BLaER1 treated with 17β-estradiol and CSF1 and Interleukin-3, amounts not matched to agents 10 nM and 100 nM (cell line): ENCODE data around the gene FGF2.

Experiments used
- H3K27ac ChIP-seq, 11 experiments: shearing (Covaris generic); formaldehyde crosslinking; 2 replicates each; pipeline ENCODE4 v1.8.1; 2022
- H3K27me3 ChIP-seq, 11 experiments: shearing (Covaris generic); formaldehyde crosslinking; 2 replicates each; pipeline ENCODE4 v1.8.1; 2022
- H3K36me3 ChIP-seq, 11 experiments: shearing (Covaris generic); formaldehyde crosslinking; 2 replicates each; pipeline ENCODE4 v1.8.1; 2022
- H3K4me1 ChIP-seq, 10 experiments: shearing (Covaris generic); formaldehyde crosslinking; 2 replicates each; pipeline ENCODE4 v1.8.1; 2022
- H3K4me2 ChIP-seq, 11 experiments: shearing (Covaris generic); formaldehyde crosslinking; 2 replicates each; pipeline ENCODE4 v1.8.1; 2022
- H3K4me3 ChIP-seq, 10 experiments: shearing (Covaris generic); formaldehyde crosslinking; 2 replicates each; pipeline ENCODE4 v1.8.1; 2022
- H3K9ac ChIP-seq, 11 experiments: shearing (Covaris generic); formaldehyde crosslinking; 2 replicates each; pipeline ENCODE4 v1.8.1; 2022
- H3K9me3 ChIP-seq, 11 experiments: shearing (Covaris generic); formaldehyde crosslinking; replicated peaks in 1 of 11; 2 replicates each; pipeline ENCODE4 v1.8.1; 2022
- H4K20me1 ChIP-seq, 11 experiments: shearing (Covaris generic); formaldehyde crosslinking; 2 replicates each; pipeline ENCODE4 v1.8.1; 2022
- Cebpa-rat ChIP-seq, 11 experiments: shearing (Covaris generic); IDR thresholded peaks; 2 replicates each; pipeline ENCODE4 v1.8.1; 2022

The FGF2 gene

DNA sequence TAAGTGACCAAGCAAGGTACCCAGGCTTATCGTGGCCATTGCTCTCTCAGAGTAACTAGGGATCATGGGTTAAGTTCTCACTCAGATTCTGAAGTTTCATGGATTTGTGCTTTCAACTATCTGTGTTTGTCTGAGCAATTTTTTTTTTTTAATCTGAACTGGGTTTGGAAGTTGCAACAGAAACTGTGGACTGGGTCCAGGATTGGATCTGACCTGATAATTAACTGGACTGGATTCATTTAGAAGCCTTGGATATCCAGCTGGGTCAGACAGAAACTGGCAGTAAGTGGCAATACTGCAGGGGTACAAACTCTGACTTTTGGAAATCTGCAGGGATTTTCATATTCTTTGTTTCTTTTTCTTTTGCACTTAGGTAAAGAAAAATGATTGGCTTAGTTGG is 38.7 kb upstream of the FGF2 start:
- no peak for TF ChIP-seq Cebpa-rat (IDR thresholded peaks at IDR 0.05)
- no peak overlapping the region for H3K4me2 ChIP-seq
- no peak overlapping the region for H3K27ac ChIP-seq
- H3K9ac ChIP-seq: no peak overlapping the region
- H3K9me3 ChIP-seq: no peaks in the 10 kb centered on the region
- H4K20me1 ChIP-seq: no peaks in the 10 kb centered on the region
- no peak overlapping the region for H3K4me3 ChIP-seq
- no peaks in the 10 kb centered on the region for H3K27me3 ChIP-seq
- H3K36me3 ChIP-seq: no peaks in the 10 kb centered on the region
- H3K4me1 ChIP-seq: no peaks in the 10 kb centered on the region

DNA sequence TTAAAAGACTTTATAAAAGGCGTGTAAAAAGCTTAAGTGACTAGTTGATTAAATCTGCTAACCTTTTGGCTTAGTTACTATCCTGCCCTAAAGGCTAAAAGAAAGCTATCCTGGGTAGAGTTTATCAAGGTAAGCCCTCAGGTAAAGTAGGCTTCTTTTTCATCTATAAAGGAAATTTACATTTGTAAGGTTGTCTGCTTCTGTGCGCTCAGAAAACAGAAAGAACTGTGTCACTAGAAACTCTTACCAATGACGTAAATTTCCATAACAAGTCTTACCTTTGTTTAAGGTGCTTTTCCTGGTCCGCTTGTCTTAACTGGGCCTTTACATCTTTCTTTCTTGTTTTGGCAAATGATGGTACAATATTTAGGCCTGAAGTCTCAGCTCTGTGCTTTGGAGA is 37.7 kb upstream of the FGF2 start:
- H3K4me1 ChIP-seq: no peaks in the 10 kb centered on the region
- no peaks in the 10 kb centered on the region for H3K9me3 ChIP-seq
- H3K27ac ChIP-seq: no peak overlapping the region
- no peak for TF ChIP-seq Cebpa-rat (IDR thresholded peaks at IDR 0.05)
- H3K27me3 ChIP-seq: no peaks in the 10 kb centered on the region
- H3K9ac ChIP-seq: no peak overlapping the region
- no peaks in the 10 kb centered on the region for H3K36me3 ChIP-seq
- H3K4me2 ChIP-seq: no peak overlapping the region
- no peak overlapping the region for H3K4me3 ChIP-seq
- H4K20me1 ChIP-seq: no peaks in the 10 kb centered on the region

DNA sequence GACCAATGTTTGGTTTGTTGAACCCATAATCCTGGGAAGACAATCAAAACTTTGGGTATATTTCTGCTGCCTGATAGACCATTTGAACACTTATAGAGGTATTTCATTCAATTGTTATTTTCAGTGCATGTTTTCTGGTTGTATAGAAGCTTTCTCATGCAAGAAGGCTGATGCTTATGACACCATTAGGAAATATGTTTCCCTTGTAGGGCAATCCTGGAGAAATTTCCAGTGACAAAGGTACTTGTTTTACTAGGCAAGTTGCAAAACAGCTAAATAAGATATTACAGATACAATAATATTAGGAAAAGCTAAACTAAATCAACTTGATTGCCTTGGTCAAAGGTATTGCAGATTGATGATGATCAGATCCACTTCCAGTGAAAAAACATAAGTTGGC is 32.8 kb upstream of the FGF2 start:
- Histone ChIP-seq H3K27me3 (no peaks in the 10 kb centered on the region), H3K27ac (no peak overlapping the region), H3K4me2 (no peak overlapping the region), H3K9me3 (no peaks in the 10 kb centered on the region), H3K4me1 (peaks cover 0 to 29% (median 6%) of the 10 kb centered on the region in 10 experiments; a peak in 9 of 20 replicates), H3K4me3 (no peak overlapping the region), H3K9ac (no peak overlapping the region), H3K36me3 (no peaks in the 10 kb centered on the region), H4K20me1 (no peaks in the 10 kb centered on the region)
- TF ChIP-seq Cebpa-rat (IDR thresholded peaks at IDR 0.05): no peak

DNA sequence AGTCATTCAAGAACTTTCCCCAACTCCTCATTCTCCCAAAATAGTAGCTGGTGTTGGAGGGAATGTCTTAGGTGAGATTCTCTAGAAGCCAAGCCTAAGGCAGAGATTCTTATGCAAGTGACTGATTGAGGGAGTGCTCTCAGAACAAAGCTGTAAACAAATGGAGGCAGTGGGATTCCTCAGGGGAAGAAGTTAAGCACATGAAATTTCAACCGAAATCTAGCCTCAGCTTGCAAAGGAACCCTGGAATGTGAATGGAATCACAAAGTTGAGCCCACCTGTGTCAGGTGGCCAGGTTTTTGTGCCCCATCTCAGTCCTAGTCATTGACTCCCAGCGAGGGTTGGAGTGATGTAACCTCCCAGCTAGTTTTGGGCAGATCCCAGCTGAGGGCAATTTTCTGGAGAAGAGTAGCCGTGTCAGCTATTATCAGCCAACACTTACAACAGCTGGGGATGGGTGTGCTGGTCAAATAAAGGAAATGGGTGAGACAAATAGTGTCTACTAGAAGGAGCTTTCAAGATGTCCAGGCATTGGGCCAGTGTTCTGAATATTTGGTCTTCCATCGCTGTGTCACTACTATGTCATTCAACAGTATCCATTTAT is 29.7 kb upstream of the FGF2 start:
- H3K9me3 ChIP-seq: no peaks in the 10 kb centered on the region
- H4K20me1 ChIP-seq: no peaks in the 10 kb centered on the region
- no peak overlapping the region for H3K27ac ChIP-seq
- no peak overlapping the region for H3K4me3 ChIP-seq
- no peaks in the 10 kb centered on the region for H3K36me3 ChIP-seq
- TF ChIP-seq Cebpa-rat (IDR thresholded peaks at IDR 0.05): no peak
- peak overlapping the region in 3 of 11 experiments; percentile 16 to 52 (median 28); a peak in 5 of 22 replicates for H3K4me2 ChIP-seq
- H3K9ac ChIP-seq: no peak overlapping the region
- peaks cover 0 to 32% (median 6%) of the 10 kb centered on the region in 10 experiments; a peak in 9 of 20 replicates for H3K4me1 ChIP-seq
- H3K27me3 ChIP-seq: no peaks in the 10 kb centered on the region

DNA sequence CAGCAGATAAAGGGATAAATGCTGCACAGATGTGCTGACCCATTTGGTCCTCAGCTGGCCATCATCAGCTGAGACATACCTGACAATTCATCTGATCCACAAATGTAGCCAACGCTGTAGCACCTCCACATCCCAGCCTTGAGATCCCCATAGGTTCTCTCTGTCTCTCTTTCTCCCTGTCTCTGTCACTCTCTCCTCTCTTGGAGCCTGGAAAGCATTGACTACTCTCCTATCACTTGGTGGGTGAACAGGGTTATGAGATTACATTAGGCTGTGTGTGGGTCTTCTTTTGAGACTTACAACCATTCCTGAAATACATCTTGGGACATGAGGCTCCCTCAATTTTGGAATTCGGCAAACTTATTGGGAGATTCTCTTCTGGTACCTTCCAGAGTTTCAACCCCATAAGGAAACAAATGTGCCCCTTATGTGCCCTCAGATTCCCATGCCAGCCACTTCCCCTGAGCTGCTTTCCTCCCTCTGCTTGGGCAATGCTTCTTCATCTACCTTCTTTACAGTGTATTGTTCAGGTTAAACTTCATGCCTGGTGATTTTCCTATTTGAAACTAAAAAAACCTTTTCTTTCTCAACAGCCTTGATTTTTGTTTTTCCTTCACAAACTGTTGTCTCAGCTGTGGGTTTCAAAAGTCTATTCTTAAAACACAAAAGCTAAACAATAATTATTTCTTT is 29.1 kb upstream of the FGF2 start:
- Histone ChIP-seq H4K20me1 (no peaks in the 10 kb centered on the region), H3K9me3 (no peaks in the 10 kb centered on the region), H3K4me1 (peaks cover 0 to 32% (median 6%) of the 10 kb centered on the region in 10 experiments; a peak in 9 of 20 replicates), H3K27me3 (no peaks in the 10 kb centered on the region), H3K4me2 (peak overlapping the region in 7 of 11 experiments; percentile 5 to 52 (median 16); a peak in 10 of 22 replicates), H3K36me3 (no peaks in the 10 kb centered on the region), H3K27ac (no peak overlapping the region), H3K4me3 (no peak overlapping the region), H3K9ac (no peak overlapping the region)
- no peak for TF ChIP-seq Cebpa-rat (IDR thresholded peaks at IDR 0.05)

DNA sequence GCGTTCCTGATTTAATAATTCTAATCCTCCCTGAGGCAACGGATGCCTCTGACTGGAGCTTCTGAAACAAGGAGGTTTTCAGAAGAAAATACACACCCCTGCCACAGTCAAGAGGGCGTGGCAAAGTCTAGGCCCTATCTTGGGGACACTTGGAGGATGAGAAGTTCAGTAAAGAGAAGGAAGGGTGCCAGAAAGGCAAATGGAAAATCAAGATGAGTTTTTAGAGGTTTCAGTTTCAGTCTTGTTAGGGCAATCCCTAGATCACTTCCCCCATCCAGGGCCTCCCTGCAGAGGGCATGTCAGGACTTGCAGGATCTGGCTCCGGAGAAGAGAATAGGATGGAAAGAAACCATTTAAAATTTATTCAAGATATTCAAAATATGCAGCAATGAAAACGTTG is 28.5 kb upstream of the FGF2 start:
- Histone ChIP-seq H3K4me1 (peaks cover 0 to 32% (median 6%) of the 10 kb centered on the region in 10 experiments; a peak in 9 of 20 replicates), H3K27ac (no peak overlapping the region), H3K9me3 (no peaks in the 10 kb centered on the region), H3K4me3 (no peak overlapping the region), H3K4me2 (peak overlapping the region in 7 of 11 experiments; percentile 5 to 52 (median 16); a peak in 10 of 22 replicates), H3K9ac (no peak overlapping the region), H3K27me3 (no peaks in the 10 kb centered on the region), H3K36me3 (no peaks in the 10 kb centered on the region), H4K20me1 (no peaks in the 10 kb centered on the region)
- TF ChIP-seq Cebpa-rat (IDR thresholded peaks at IDR 0.05): no peak

DNA sequence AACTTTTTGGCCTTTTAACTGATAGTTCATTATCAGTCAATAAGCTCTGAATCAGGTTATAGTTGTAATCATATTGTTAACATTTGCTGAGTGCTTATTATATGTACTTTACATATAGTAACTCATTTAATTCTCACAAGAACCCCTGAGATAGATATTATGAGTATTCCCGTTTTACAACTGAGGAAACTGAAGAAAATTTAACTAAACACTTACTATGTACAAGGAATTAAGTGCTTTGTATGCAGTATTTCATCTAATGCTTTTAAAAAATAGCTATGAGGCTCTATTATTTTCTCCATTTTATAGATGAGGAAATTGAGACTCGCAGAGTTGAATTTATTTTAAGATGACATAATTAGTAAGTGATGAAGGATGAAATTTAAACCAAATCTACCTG is 27.7 kb upstream of the FGF2 start:
- no peaks in the 10 kb centered on the region for H3K27me3 ChIP-seq
- no peak overlapping the region for H3K27ac ChIP-seq
- H3K4me2 ChIP-seq: no peak overlapping the region; a peak in 1 of 22 replicates
- no peak overlapping the region for H3K4me3 ChIP-seq
- TF ChIP-seq Cebpa-rat (IDR thresholded peaks at IDR 0.05): no peak
- H3K4me1 ChIP-seq: peaks cover 4 to 32% (median 10%) of the 10 kb centered on the region in 10 experiments; a peak in 16 of 20 replicates
- no peaks in the 10 kb centered on the region for H4K20me1 ChIP-seq
- no peak overlapping the region for H3K9ac ChIP-seq
- no peaks in the 10 kb centered on the region for H3K9me3 ChIP-seq
- H3K36me3 ChIP-seq: no peaks in the 10 kb centered on the region

DNA sequence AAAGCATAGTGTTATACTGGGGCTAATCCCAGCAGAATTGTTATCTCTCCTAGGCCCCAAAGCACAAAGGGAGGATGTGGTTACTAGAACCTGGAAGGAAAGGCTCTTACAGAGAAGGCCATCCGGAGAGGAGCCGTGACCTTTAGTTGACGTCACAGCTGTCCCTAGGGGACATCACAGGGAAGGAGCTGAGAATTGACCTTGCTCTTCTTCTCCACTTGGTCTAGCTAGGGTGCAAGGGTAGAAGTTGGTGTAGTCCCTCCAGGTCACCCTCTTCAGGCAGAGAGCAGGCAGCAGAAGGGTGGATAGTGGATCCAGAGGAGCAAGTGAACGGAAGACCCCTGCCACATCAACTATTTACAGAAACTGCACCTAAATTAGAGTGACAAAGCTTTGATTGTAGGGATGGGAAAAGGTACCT is 22.8 kb upstream of the FGF2 start:
- no peaks in the 10 kb centered on the region for H3K36me3 ChIP-seq
- H3K9ac ChIP-seq: no peak overlapping the region
- H3K27me3 ChIP-seq: no peaks in the 10 kb centered on the region
- peaks cover 0 to 6% (median 4%) of the 10 kb centered on the region in 10 experiments; a peak in 10 of 20 replicates for H3K4me1 ChIP-seq
- no peaks in the 10 kb centered on the region for H3K9me3 ChIP-seq
- peak overlapping the region in 7 of 11 experiments; percentile 31 to 54 (median 37); a peak in 11 of 22 replicates for H3K4me2 ChIP-seq
- TF ChIP-seq Cebpa-rat (IDR thresholded peaks at IDR 0.05): no peak
- no peak overlapping the region for H3K27ac ChIP-seq
- H3K4me3 ChIP-seq: no peak overlapping the region
- no peaks in the 10 kb centered on the region for H4K20me1 ChIP-seq

DNA sequence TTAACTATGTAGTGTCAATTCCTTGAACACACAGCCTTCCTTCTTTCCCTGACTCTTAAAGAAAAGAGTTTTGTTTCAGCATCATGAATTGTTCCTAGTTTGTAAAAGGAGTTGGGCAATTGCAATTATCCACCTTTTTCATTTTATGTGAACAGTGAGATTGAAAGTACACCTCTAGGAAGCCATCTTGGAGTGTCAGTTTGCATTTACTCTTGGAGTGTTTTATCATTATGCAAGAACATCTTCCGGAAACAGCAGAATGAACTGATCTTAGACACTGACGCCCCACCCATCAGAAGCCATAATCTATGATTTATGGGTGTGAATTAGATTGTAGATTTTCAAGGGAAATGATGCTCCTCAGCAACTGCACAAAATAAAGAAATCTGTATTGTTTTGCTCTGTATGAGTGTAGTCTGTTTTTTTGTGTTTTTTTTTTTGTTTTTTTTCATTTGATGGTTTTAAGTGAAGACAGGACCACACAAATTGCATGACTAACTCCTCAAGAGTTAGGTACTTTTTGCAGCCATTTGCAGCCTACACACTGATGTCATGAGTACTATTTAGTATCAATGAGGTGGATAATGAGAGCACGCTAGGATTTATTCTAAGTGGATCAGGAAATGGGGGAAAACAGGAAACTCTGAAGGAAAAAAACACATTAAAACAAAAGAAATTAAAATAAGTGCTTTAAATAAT is 19.5 kb upstream of the FGF2 start:
- Histone ChIP-seq H3K4me3 (no peak overlapping the region), H3K9ac (no peak overlapping the region), H3K9me3 (peaks cover 0 to 16% (median 7%) of the 10 kb centered on the region in 11 experiments; a peak in 9 of 22 replicates), H3K4me2 (no peak overlapping the region), H3K36me3 (no peaks in the 10 kb centered on the region), H4K20me1 (no peaks in the 10 kb centered on the region), H3K4me1 (peaks cover 0 to 6% (median 4%) of the 10 kb centered on the region in 10 experiments; a peak in 8 of 20 replicates), H3K27ac (no peak overlapping the region), H3K27me3 (no peaks in the 10 kb centered on the region)
- no peak for TF ChIP-seq Cebpa-rat (IDR thresholded peaks at IDR 0.05)
